Heart left ventricle (tissue), 16 donors: ENCODE data around the gene PLA2G6. TPM values are rescaled to one million over a fixed set of nuclear protein-coding genes. Genes with fewer than 3 reads are reported as not detected.

ENCODE experiments used
- ATAC-seq, 4 donors: fragments of 200-7000 bp; cut with Tn5 transposase; one replicate each; pipeline ENCODE4 v1.9.1; 2020 to 2022; ENCODE audit warnings: moderate library complexity in 4 of 4, mild to moderate bottlenecking in 3 of 4, moderate number of reproducible peaks in 1 of 4
- DNase-seq, 5 donors: peaks; one replicate each; pipeline ENCODE4 v3.0.0-alpha.2; 2020
- H3K27ac ChIP-seq, 12 donors: fragments of 200-600 bp; sonication (generic) in 4 of 12; one replicate each; pipeline versions ENCODE4 v1.5.0 to v1.8.0; 2016 to 2022; ENCODE audit warnings: mild to moderate bottlenecking in 2 of 12
- H3K27me3 ChIP-seq, 9 donors: fragments of 200-600 bp; sonication (generic) in 2 of 9; one replicate each; pipeline versions ENCODE4 v1.5.1 to v1.8.0; 2016 to 2022; ENCODE audit warnings: mild to moderate bottlenecking in 3 of 9
- H3K36me3 ChIP-seq, 9 donors: fragments of 200-600 bp; sonication (generic) in 2 of 9; one replicate each; pipeline versions ENCODE4 v1.5.0 to v1.8.0; 2018 to 2022; ENCODE audit warnings: mild to moderate bottlenecking in 2 of 9
- H3K4me1 ChIP-seq, 12 donors: fragments of 200-600 bp; sonication (generic) in 4 of 12; one replicate each; pipeline versions ENCODE4 v1.5.0 to v1.8.0; 2016 to 2022; ENCODE audit warnings: mild to moderate bottlenecking in 3 of 12
- H3K4me3 ChIP-seq, 12 donors: fragments of 200-600 bp; sonication (generic) in 4 of 12; one replicate each; pipeline versions ENCODE4 v1.5.0 to v1.8.0; 2017 to 2022; ENCODE audit warnings: mild to moderate bottlenecking in 9 of 12, moderate library complexity in 4 of 12
- H3K9me3 ChIP-seq, 12 donors: fragments of 200-600 bp; sonication (generic) in 4 of 12; one replicate each; pipeline versions ENCODE4 v1.5.0 to v1.8.0; 2016 to 2022; ENCODE audit warnings: mild to moderate bottlenecking in 1 of 12
- POLR2A ChIP-seq, 2 donors: fragments of 450-650 bp; IDR thresholded peaks; one replicate each; pipeline ENCODE4 v1.6.1; 2017; ENCODE audit warnings: antibody characterized with exemption in 2 of 2, mild to moderate bottlenecking in 2 of 2, moderate library complexity in 2 of 2
- WGBS, 4 donors: extraction: QIAGEN DNeasy Blood & Tissue Kit in 2 of 4; methylation state at CpG; one replicate each; pipeline versions ENCODE4 v1.1.5 to v1.1.7; 2013 to 2018; 5-methylcytosine and 5-hydroxymethylcytosine counted together
- intact Hi-C, 10 donors: fragments of 100-400 bp; cut with DNase I; formaldehyde crosslinking; loops; one replicate each; pipeline versions ENCODE4 v1.11.1 to v1.14.2; 2022
- polyA plus RNA-seq, 2 donors: library from polyadenylated mRNA; stranded (reverse); fragments of 200-250 nt; gene quantifications; one replicate each; pipeline ENCODE4 v1.2.3, GENCODE V29; 2013
- total RNA-seq, 9 donors: library from RNA; depleted of rRNA in 2 of 9; stranded (reverse); fragments of >200 nt in 2 of 9; fragmentation: NEBNext Ultra II Directional in 3 of 9; extraction: Animal tissue kit (Norgen Biotek cat#: 25700) in 3 of 9; gene quantifications; one replicate each; pipeline versions ENCODE4 v1.1.0 to v1.2.4, GENCODE V29; 2016 to 2023
- TF ChIP-seq, protein P1 (sequence below), 12 donors: fragments of 200-600 bp; sonication (generic) in 4 of 12; IDR thresholded peaks; one replicate each; pipeline versions ENCODE4 v1.5.0 to v1.8.0; 2018 to 2022; ENCODE audit warnings: antibody characterized with exemption in 12 of 12, mild to moderate bottlenecking in 5 of 12
- donor health status: ischemic (EF 13 %, LVEDD 7.1; RV severe dilation, severe dysfunction).
- donor health status: healthy with polysubstance abuse.
- donor health status: DM: no; HTN: yes; CAD: no.
- donor health status: DM: no; HTN: no; CAD: no.
- donor health status: ischemic (EF 25% LVEDD 6.9; RV normal size, moderate dysfunction).
- donor health status: ischemic (EF 25% LVEDD 5.7; RV mildly dilated, moderate dysfunction).
- donor health status: healthy.
- donor health status: DM: yes; HTN: yes; CAD: no.
- donor health status: ischemic (EF 35%, LVEDD 5.7; RV mildly dilated, moderate dysfunction).
- donor health status: nonischemic (EF 11% LVEDD 7.7; RV severe dilation, severe dysfunction).
- donor health status: DM: yes; HTN: yes; CAD: no.
- donor health status: PGD.
- donor health status: ischemic (EF 29% LVEDD 5.4; RV normal size, mild dysfunction).
- donor health status: nonischemic (EF 23%, LVEDD 6.1; RV moderate dilation, normal function).

PLA2G6 gene
- total and polyA plus RNA-seq, 11 donors, result 4.9 to 17.9 (median 11.0) TPM

DNA sequence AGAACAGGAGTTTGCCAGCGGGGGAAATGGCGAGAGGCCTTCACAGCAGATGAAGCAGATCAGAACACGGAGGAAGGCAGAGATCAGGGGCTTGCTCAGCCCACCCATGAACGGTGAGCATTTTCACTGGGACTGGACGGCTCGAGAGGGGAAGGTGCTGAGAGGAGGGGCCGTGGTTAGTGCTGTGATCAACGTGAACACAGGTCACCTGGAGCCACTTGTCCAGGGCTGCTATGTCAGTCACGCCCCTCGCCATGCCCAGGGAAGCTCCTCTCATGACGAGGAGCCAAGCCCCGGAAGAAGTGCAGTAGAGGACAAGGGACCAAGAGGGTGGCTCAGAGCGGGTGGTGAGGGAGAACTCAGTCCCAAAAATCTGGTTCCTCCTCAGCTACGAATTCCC, 7.0 kb downstream of the PLA2G6 start:
- Histone ChIP-seq H3K4me3 (no peak overlapping the region), H3K27ac (peak overlapping the region in 2 of 12 donors; percentile 20 to 90), H3K9me3 (no peaks in the 10 kb centered on the region), H3K27me3 (no peaks in the 10 kb centered on the region), H3K4me1 (peaks cover 3 to 69% (median 41%) of the 10 kb centered on the region in 12 donors), H3K36me3 (no peaks in the 10 kb centered on the region)
- ATAC-seq (no peak), DNase-seq (no peak)
- intact Hi-C loops, result loop anchor here in 1 of 10 donors (5.0 kb wide), 1 partner anchor 143 kb away; the partner anchor contains the start of gene CSNK1E
- no peak for TF ChIP-seq POLR2A (IDR thresholded peaks at IDR 0.05)
- TF ChIP-seq, protein P1, sequence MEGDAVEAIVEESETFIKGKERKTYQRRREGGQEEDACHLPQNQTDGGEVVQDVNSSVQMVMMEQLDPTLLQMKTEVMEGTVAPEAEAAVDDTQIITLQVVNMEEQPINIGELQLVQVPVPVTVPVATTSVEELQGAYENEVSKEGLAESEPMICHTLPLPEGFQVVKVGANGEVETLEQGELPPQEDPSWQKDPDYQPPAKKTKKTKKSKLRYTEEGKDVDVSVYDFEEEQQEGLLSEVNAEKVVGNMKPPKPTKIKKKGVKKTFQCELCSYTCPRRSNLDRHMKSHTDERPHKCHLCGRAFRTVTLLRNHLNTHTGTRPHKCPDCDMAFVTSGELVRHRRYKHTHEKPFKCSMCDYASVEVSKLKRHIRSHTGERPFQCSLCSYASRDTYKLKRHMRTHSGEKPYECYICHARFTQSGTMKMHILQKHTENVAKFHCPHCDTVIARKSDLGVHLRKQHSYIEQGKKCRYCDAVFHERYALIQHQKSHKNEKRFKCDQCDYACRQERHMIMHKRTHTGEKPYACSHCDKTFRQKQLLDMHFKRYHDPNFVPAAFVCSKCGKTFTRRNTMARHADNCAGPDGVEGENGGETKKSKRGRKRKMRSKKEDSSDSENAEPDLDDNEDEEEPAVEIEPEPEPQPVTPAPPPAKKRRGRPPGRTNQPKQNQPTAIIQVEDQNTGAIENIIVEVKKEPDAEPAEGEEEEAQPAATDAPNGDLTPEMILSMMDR (IDR thresholded peaks at IDR 0.05), result no peak
- 88 to 94% (median 92%) methylated on average over 8 to 14 of the region's 14 CpGs for WGBS, 4 donors

DNA sequence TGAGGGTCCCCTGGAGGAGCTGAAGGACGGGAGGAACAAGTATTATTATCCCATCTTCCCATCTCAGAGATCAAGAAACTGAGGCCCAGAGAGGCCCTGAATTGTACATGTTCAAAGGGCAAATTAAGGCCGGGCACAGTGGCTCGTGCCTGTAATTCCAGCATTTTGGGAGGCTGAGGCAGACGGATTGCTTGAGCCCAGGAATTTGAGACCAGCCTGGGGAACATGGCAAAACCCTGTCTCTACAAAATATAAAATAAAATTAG, 8.1 kb downstream of the PLA2G6 start:
- Histone ChIP-seq H3K4me3 (no peak overlapping the region), H3K27ac (peak overlapping the region in 4 of 12 donors; percentile 64 to 84 (median 67)), H3K36me3 (peaks cover 0 to 4% (median 0%) of the 10 kb centered on the region in 9 donors), H3K27me3 (no peaks in the 10 kb centered on the region), H3K9me3 (no peaks in the 10 kb centered on the region), H3K4me1 (peaks cover 3 to 79% (median 44%) of the 10 kb centered on the region in 12 donors)
- 96 to 100% (median 98%) methylated on average over 4 of the region's 4 CpGs for WGBS, 4 donors
- DNase-seq (no peak), ATAC-seq (no peak)
- intact Hi-C loops, result no loop called here
- TF ChIP-seq, protein P1 (IDR thresholded peaks at IDR 0.05), result no peak
- TF ChIP-seq POLR2A (IDR thresholded peaks at IDR 0.05), result no peak

DNA sequence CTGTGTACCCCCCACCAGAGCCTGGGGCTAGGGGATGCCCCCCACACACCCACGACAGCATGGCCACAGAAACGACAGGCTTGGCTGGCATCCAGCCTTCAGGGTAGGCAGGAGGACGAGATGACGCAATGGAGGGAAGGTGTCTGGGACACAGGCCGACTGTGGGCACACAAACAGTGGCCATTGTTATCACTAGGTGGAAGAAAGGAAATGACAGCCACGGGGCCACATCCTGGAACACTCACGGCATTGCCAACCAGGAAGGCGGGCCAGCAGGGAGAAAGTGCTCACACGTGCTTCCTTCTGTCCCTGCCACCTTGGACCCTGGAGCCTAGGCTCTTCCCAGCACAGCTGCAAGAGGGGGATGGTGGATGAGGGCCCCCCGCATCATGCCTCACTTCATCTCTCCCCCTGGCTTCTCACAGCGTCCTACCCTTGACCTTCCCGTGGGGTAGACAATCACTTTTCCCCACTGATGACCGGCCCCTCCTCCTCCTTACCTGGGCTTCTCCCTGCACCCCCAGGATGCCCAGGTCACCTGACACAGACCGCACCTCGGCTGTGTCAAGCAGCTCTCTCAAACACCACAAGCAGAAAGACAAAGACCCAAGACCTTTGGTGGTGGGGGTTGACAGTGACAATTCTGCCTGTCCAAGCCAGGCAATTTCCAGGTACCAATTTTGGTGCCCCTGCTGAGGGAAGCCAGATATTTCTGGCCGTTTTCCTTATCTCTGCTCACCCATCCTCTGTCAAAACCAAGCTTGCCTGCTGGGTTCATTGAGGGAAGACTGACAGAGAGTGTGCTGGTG, 8.6 kb downstream of the PLA2G6 start:
- H3K27me3 ChIP-seq, result no peaks in the 10 kb centered on the region
- H3K4me3 ChIP-seq, result no peak overlapping the region
- no peaks in the 10 kb centered on the region for H3K9me3 ChIP-seq
- H3K27ac ChIP-seq, result peak overlapping the region in 11 of 12 donors; percentile 1 to 86 (median 65)
- intact Hi-C loops, result no loop called here
- 31 to 39% (median 32%) methylated on average over 16 of the region's 16 CpGs for WGBS, 4 donors
- peaks cover 0 to 4% (median 0%) of the 10 kb centered on the region in 9 donors for H3K36me3 ChIP-seq
- DNase-seq (peak; percentile 82 to 92 (median 84)), ATAC-seq (peak; percentile 55 to 82 (median 72))
- peak in 1 of 2 donors; percentile 20 for TF ChIP-seq POLR2A (IDR thresholded peaks at IDR 0.05)
- TF ChIP-seq, protein P1 (IDR thresholded peaks at IDR 0.05), result no peak
- peaks cover 3 to 79% (median 42%) of the 10 kb centered on the region in 12 donors for H3K4me1 ChIP-seq

DNA sequence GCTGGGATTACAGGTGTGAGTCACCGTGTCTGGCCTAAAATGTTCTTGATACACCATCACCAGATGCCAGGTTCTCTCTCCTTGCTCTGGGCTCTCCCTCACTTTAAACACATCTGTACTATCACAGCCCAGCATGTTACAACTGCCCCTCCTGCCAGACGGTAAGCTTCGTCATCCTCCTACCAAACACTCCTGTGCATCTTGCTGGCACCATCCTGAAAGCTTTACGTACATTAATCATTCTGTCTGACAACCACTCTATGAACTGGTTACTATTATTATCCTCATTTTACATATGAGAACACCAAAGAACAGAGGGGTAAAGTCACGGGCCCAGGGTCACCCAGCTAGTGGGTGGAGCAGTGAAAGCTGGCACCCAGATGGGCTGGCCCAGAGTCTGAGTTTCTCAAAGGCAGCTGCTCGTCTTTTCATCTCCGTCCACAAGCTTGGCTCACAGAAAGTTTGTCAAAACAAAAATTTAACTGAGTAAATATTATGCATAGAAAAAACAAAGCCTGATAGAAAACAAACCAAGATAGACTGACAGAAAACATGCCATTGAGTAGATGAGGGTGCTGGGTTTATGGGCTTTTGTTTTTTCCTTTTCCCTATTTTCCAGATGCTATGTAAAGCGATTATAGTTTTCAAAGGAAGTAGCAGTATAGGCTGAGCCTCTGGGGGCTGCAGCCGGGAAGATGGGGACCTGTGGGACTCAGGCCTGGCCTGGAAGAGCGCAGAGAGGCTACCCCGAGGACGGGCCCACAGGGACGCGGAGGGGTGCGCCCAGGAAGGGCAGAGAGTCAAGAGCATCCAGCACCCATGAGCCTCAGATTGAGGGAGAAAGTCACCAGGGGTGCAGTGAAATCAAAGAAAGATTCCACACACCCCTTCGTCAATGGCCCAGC, 9.5 kb downstream of the PLA2G6 start:
- peaks cover 0 to 12% (median 0%) of the 10 kb centered on the region in 9 donors for H3K36me3 ChIP-seq
- intact Hi-C loops, result no loop called here
- 59 to 79% (median 74%) methylated on average over 16 of the region's 16 CpGs for WGBS, 4 donors
- DNase-seq (no peak), ATAC-seq (peak in 2 of 4 donors; percentile 1 to 3)
- H3K27ac ChIP-seq, result peak overlapping the region in 11 of 12 donors; percentile 1 to 86 (median 65)
- no peak for TF ChIP-seq POLR2A (IDR thresholded peaks at IDR 0.05)
- no peaks in the 10 kb centered on the region for H3K9me3 ChIP-seq
- H3K4me3 ChIP-seq, result no peak overlapping the region
- H3K4me1 ChIP-seq, result peaks cover 3 to 77% (median 41%) of the 10 kb centered on the region in 12 donors
- H3K27me3 ChIP-seq, result no peaks in the 10 kb centered on the region
